22Rv1 (cell line): ENCODE data around the gene ATP11A.

Experiments
- H3K27ac ChIP-seq: fragments of 450-650 bp; 2 replicates; pipeline ENCODE4 v1.5.1; 2017
- ZFX ChIP-seq: fragments of 450-650 bp; IDR thresholded peaks from 2 replicates; pipeline ENCODE4 v1.6.1; 2017; ENCODE audit warnings: antibody characterized with exemption, borderline replicate concordance
- TF ChIP-seq, protein P1 (sequence below): fragments of 450-650 bp; IDR thresholded peaks from 2 replicates; pipeline ENCODE4 v1.5.1; 2017; ENCODE audit warnings: mild to moderate bottlenecking

Gene ATP11A

DNA sequence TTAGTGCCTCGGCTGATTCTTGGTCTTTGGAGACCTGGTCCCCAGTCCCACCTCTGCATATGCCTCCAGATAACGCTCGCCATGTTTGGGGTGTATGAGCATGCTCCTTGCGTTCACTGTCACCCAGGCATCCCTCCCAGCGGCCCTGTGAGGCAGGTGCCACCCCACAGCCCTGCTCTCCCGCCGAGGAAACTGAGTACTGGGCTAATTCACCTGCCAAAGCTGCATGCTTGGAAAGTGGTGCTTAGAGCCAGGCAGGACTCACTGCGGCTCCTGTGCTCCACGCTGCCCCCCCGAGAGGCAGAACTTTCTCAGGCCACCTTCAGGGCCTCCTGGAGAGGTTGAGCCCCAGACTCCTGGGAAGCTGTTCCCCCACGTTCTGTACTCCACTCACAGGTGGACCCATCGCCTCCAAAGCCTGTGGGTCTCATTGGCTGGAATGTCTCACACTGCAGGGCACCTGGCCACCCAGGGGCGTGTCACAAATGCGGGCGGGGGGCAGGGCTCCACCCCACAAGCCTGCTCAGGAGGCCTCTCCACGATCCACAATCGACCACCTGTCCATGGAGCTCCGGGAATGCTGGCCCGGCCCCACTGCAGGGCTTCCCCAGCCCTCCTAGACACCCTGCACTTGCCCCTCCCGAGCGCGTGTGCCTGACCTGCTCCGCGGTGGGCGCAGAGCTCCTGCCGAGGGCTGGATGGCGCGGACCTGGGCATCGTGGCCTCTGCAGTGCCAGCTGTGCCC lies 64.6 kb downstream of the ATP11A start:
- TF ChIP-seq, protein P1, sequence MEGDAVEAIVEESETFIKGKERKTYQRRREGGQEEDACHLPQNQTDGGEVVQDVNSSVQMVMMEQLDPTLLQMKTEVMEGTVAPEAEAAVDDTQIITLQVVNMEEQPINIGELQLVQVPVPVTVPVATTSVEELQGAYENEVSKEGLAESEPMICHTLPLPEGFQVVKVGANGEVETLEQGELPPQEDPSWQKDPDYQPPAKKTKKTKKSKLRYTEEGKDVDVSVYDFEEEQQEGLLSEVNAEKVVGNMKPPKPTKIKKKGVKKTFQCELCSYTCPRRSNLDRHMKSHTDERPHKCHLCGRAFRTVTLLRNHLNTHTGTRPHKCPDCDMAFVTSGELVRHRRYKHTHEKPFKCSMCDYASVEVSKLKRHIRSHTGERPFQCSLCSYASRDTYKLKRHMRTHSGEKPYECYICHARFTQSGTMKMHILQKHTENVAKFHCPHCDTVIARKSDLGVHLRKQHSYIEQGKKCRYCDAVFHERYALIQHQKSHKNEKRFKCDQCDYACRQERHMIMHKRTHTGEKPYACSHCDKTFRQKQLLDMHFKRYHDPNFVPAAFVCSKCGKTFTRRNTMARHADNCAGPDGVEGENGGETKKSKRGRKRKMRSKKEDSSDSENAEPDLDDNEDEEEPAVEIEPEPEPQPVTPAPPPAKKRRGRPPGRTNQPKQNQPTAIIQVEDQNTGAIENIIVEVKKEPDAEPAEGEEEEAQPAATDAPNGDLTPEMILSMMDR = no peak
- no peak for TF ChIP-seq ZFX

DNA sequence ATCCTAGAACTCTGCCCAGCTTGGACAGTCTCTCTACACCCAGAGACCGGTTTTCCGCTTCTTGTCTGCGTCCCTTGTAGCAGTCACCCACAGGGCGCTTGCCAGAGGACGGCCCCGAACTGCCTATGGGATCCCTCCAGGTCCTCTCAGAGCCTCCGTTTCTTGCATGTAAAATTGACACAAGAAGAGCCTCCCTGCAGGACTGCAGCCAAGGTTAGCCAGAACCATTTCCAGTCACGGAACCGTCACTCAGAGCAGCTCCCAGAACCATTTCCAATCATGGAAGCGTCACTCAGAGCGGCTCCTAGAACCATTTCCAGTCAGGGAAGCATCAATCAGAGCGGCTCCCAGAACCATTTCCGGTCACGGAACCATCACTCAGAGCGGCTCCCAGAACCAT lies 65.5 kb downstream of the ATP11A start:
- TF ChIP-seq, protein P1 = no peak
- TF ChIP-seq ZFX = no peak

More for the DNA sequence above, 64.6 kb downstream of the ATP11A start:
- no peak overlapping the region for H3K27ac ChIP-seq

DNA sequence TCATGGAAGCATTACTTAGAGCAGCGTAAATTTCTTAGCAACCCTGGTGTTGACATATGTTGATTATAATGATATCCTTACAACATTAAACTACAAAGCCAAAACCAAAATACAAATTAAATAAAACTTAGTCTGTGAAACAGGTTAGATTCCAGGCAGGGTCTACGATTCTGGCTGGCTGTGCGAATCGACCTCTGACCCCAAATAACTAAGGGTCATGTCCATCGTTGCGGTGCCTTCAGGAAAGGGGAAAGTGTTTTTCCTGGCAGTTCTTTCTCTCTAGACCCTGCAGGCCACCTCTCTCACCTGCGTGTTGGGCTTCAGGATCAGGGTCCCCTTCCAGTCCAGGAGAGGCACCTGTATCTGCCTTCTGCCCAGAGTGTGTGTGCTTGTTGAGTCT lies 66.2 kb downstream of the ATP11A start:
- TF ChIP-seq ZFX = no peak
- TF ChIP-seq, protein P1 = no peak

More for the DNA sequence above, 65.5 kb downstream of the ATP11A start:
- H3K27ac ChIP-seq = no peak overlapping the region

DNA sequence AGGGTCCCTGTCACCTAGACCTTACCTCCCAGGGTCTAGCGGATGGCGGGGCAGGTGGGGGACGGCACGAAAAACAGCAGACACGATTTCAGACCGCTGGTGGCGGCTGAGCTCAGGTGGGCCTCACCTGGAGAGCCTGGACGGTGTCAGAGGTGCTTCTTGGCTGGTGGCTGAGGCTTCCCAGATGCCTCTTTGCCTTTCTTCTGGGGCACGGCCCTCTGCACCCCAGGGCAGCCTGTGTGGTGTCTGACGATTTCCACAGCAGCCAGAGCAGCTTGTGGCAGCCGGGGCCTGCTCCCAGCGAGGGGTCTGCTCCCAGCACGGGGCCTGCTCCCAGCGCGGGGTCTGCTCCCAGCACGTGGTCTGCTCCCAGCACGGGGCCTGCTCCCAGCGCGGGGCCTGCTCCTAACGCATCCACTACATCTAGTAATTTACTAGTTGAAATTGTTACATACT lies 66.7 kb downstream of the ATP11A start:
- no peak for TF ChIP-seq ZFX
- TF ChIP-seq, protein P1 = no peak
- no peak overlapping the region for H3K27ac ChIP-seq

More for the DNA sequence above, 66.2 kb downstream of the ATP11A start:
- H3K27ac ChIP-seq = no peak overlapping the region

DNA sequence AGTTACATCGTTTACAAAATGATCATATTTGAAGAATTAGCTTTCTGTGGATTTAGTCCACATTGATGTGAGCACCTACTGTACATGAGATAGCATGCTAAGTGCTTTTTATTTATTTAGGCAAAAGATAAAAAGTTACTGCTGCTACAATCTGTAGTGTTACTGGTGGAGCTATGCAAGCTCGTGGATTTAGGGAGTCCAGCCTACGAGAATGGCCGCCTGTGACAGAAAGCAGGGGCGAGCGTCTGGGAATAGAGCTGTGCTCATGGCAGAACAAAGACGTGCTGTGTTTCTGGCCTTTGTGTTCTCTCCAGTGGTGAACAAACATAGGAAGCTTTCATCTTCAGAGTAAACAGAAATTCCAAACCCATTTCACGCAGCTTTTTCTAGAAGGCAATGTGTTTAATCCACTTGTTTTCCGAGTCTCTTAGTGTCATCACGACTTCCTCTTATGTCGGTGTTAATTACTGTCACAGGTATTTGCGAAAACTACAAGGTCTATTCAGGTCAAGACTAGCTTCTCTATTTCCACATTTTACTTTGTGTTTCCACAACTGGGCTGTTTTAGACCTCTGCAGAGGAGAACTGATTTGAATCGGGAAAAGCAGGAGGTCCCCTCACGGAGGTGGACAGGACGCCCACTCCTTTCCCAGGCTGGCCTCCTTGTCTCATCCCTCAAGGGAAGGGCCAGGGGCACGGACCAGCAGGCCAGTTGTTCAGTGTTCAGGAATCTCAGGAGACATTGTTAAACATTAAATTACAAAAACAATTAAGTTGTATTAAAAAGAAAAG lies 67.3 kb downstream of the ATP11A start:
- H3K27ac ChIP-seq = no peak overlapping the region

DNA sequence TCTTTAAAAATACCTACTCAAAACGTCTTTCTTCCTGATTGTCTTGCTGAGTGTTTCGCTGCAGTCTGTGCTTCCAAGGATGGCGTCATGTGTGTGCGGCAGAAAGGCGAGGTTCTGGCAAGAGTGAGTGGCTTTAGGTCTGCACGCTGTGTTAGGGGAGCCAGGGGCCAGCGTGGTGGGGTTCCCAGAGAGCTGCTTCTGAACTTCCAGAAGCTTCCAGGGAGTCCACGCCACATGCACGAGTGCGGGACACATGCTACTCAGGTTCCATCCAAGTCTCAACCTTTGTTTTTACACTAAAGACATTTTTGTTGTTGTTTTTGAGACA lies 67.9 kb downstream of the ATP11A start:
- H3K27ac ChIP-seq = no peak overlapping the region
- TF ChIP-seq, protein P1 = no peak
- TF ChIP-seq ZFX = no peak

More for the DNA sequence above, 67.3 kb downstream of the ATP11A start:
- TF ChIP-seq, protein P1 = no peak

DNA sequence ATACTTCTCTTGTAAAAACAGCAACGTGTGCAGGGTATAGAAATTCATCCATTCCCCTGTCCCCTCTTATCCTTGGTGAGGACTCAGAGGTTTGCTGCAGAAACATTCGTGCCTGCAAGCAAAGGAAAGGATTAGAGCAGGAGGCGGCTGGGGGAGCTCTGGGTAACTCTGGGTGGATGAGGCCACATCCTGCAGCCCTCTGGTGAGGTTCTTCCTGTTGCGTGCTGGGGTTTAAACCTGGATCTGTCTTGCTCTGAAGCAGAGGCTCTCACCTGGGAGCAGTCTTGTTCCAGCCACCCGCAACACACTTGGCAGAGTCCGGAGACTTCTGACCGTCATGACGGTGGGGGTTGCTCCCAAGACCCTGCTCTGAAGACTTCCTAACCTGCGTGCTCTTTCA lies 69.2 kb downstream of the ATP11A start:
- H3K27ac ChIP-seq = no peak overlapping the region
- TF ChIP-seq, protein P1 = no peak
- TF ChIP-seq ZFX = no peak
